GM21390 (cell line): Measurements from ENCODE around the gene PNKP.
"Not testable (repeated sequence)": the region's sequence is repeated elsewhere in the genome, so short reads cannot be mapped to it uniquely, and the experiment has no call there.

Experiments used
- ATAC-seq: cut with Tn5 transposase; IDR thresholded peaks from one replicate; pipeline ENCODE4 v1.9.1; 2021; ENCODE audit not compliant: unreplicated experiment

Gene PNKP

GRCh38 chr19:49824662-49825061 is 42.7 kb downstream of the PNKP start:
- ATAC-seq, result no peak

- no peak for ATAC-seq
Observed at GRCh38 chr19:49823472-49823871, 43.9 kb downstream of the PNKP start.

- no peak for ATAC-seq
Observed at GRCh38 chr19:49820125-49820524, 47.3 kb downstream of the PNKP start.

- ATAC-seq, result not testable (repeated sequence)
Observed at GRCh38 chr19:49819452-49820115, 47.8 kb downstream of the PNKP start.

GRCh38 chr19:49818649-49819370 is 48.6 kb downstream of the PNKP start:
- no peak for ATAC-seq

GRCh38 chr19:49817964-49818648 is 49.3 kb downstream of the PNKP start, which contains the start of gene MED25:
TSS of gene MED25 (plus strand) at chr19:49818289. CDS start at chr19:49818342, 53 bp downstream.
- ATAC-seq, result peak; percentile 71

GRCh38 chr19:49816590-49816989 is 50.8 kb downstream of the PNKP start:
- no peak for ATAC-seq

- ATAC-seq, result no peak
Observed at GRCh38 chr19:49814010-49814409, 53.4 kb downstream of the PNKP start.

GRCh38 chr19:49812997-49813861 is 54.1 kb downstream of the PNKP start, which contains the start of gene FUZ:
TSS of gene FUZ (minus strand) at chr19:49813292. CDS start at chr19:49813106, 186 bp downstream.
- ATAC-seq, result no peak

GRCh38 chr19:49812452-49812996 is 54.9 kb downstream of the PNKP start:
- ATAC-seq, result no peak

GRCh38 chr19:49811328-49811727 is 56.0 kb downstream of the PNKP start:
- ATAC-seq, result no peak
